NT2/D1 (cell line): ENCODE measurements around the gene F2RL1.

Experiments used
- YY1 ChIP-seq: IDR thresholded peaks from 2 replicates; pipeline ENCODE4 v1.6.1; 2011; ENCODE audit not compliant: insufficient read length, insufficient read depth
- ZNF274 ChIP-seq: IDR thresholded peaks from 2 replicates; pipeline ENCODE4 v1.6.1; 2011; ENCODE audit warnings: mild to moderate bottlenecking, low read depth, low read length

- TF ChIP-seq YY1 (no peak), ZNF274 (no peak)
Measured at GRCh38 chr5:76771705-76772405, 47.0 kb upstream of the F2RL1 start.
